ENCODE measurements around the gene DCHS1.

DCHS1 gene

GRCh38 chr11:6636480-6636879 is 19.1 kb downstream of the DCHS1 start:
- H2AFZ ChIP-seq (ENCODE audit: low read depth), result no peak overlapping the region
- no peaks in the 10 kb centered on the region for H3K36me3 ChIP-seq (ENCODE audit: insufficient read depth)
- H4K20me1 ChIP-seq (ENCODE audit: insufficient read depth), result no peaks in the 10 kb centered on the region
- H3K4me1 ChIP-seq (ENCODE audit: low read depth, poor library complexity, severe bottlenecking), result no peaks in the 10 kb centered on the region
- no peak overlapping the region for H3K4me3 ChIP-seq (IDR thresholded peaks at IDR 0.05; ENCODE audit: insufficient read depth, low read depth, low read length)
- H3K27ac ChIP-seq, result no peak overlapping the region
- TF ChIP-seq CTCF (conservative IDR thresholded peaks at IDR 0.05; ENCODE audit: low read depth, low read length), result no peak
- H3K27me3 ChIP-seq (ENCODE audit: insufficient read depth, low read depth), result no peaks in the 10 kb centered on the region
- no peaks in the 10 kb centered on the region for H3K79me2 ChIP-seq (ENCODE audit: insufficient read depth, low read depth)
- no peak overlapping the region for H3K4me2 ChIP-seq
- no peak overlapping the region for H3K9ac ChIP-seq

- no peaks in the 10 kb centered on the region for H4K20me1 ChIP-seq (ENCODE audit: insufficient read depth)
- H3K4me3 ChIP-seq (IDR thresholded peaks at IDR 0.05; ENCODE audit: insufficient read depth, low read depth, low read length), result no peak overlapping the region
- H3K9ac ChIP-seq, result no peak overlapping the region
- no peak overlapping the region for H2AFZ ChIP-seq (ENCODE audit: low read depth)
- no peaks in the 10 kb centered on the region for H3K36me3 ChIP-seq (ENCODE audit: insufficient read depth)
- no peak overlapping the region for H3K27ac ChIP-seq
- no peaks in the 10 kb centered on the region for H3K4me1 ChIP-seq (ENCODE audit: low read depth, poor library complexity, severe bottlenecking)
- no peak overlapping the region for H3K4me2 ChIP-seq
- no peak for TF ChIP-seq CTCF (conservative IDR thresholded peaks at IDR 0.05; ENCODE audit: low read depth, low read length)
- no peaks in the 10 kb centered on the region for H3K27me3 ChIP-seq (ENCODE audit: insufficient read depth, low read depth)
- no peaks in the 10 kb centered on the region for H3K79me2 ChIP-seq (ENCODE audit: insufficient read depth, low read depth)
These were observed 20.3 kb downstream of the DCHS1 start for GRCh38 chr11:6635082-6635932.

GRCh38 chr11:6634534-6634933 is 21.1 kb downstream of the DCHS1 start:
- H3K4me2 ChIP-seq, result no peak overlapping the region
- no peak for TF ChIP-seq CTCF (conservative IDR thresholded peaks at IDR 0.05; ENCODE audit: low read depth, low read length)
- no peaks in the 10 kb centered on the region for H3K79me2 ChIP-seq (ENCODE audit: insufficient read depth, low read depth)
- H2AFZ ChIP-seq (ENCODE audit: low read depth), result no peak overlapping the region
- H3K36me3 ChIP-seq (ENCODE audit: insufficient read depth), result no peaks in the 10 kb centered on the region
- no peaks in the 10 kb centered on the region for H4K20me1 ChIP-seq (ENCODE audit: insufficient read depth)
- H3K4me3 ChIP-seq (IDR thresholded peaks at IDR 0.05; ENCODE audit: insufficient read depth, low read depth, low read length), result no peak overlapping the region
- H3K4me1 ChIP-seq (ENCODE audit: low read depth, poor library complexity, severe bottlenecking), result no peaks in the 10 kb centered on the region
- no peak overlapping the region for H3K27ac ChIP-seq
- H3K27me3 ChIP-seq (ENCODE audit: insufficient read depth, low read depth), result no peaks in the 10 kb centered on the region
- no peak overlapping the region for H3K9ac ChIP-seq

GRCh38 chr11:6633422-6634408 is 21.9 kb downstream of the DCHS1 start:
- H3K4me3 ChIP-seq (IDR thresholded peaks at IDR 0.05; ENCODE audit: insufficient read depth, low read depth, low read length), result no peak overlapping the region
- no peaks in the 10 kb centered on the region for H3K79me2 ChIP-seq (ENCODE audit: insufficient read depth, low read depth)
- H3K9ac ChIP-seq, result no peak overlapping the region
- H4K20me1 ChIP-seq (ENCODE audit: insufficient read depth), result no peaks in the 10 kb centered on the region
- H3K4me2 ChIP-seq, result no peak overlapping the region
- no peak overlapping the region for H3K27ac ChIP-seq
- no peaks in the 10 kb centered on the region for H3K36me3 ChIP-seq (ENCODE audit: insufficient read depth)
- H3K4me1 ChIP-seq (ENCODE audit: low read depth, poor library complexity, severe bottlenecking), result no peaks in the 10 kb centered on the region
- TF ChIP-seq CTCF (conservative IDR thresholded peaks at IDR 0.05; ENCODE audit: low read depth, low read length), result no peak
- H2AFZ ChIP-seq (ENCODE audit: low read depth), result no peak overlapping the region
- H3K27me3 ChIP-seq (ENCODE audit: insufficient read depth, low read depth), result no peaks in the 10 kb centered on the region

Measured in KMS-11 (cell line).